Fibroblast of the aortic adventitia (primary cell): ENCODE data around the gene MGA. TPM values are rescaled to one million over a fixed set of nuclear protein-coding genes. Genes with fewer than 3 reads are reported as not detected.

Source experiments
- DNase-seq: peaks from one replicate; pipeline ENCODE4 v3.0.0-alpha.2; 2010; ENCODE audit warnings: low read depth
- H3K4me3 ChIP-seq: 2 replicates; pipeline ENCODE4 v1.5.1; 2011; ENCODE audit warnings: low read depth, mild to moderate bottlenecking, control low read depth, low read length, moderate library complexity
- CTCF ChIP-seq: IDR thresholded peaks from 2 replicates; pipeline ENCODE4 v1.5.1; 2011; ENCODE audit warnings: mild to moderate bottlenecking, low read length, control low read depth, inconsistent platforms; ENCODE audit not compliant: insufficient read depth
- total RNA-seq: library from RNA; depleted of rRNA; stranded (reverse); fragments of >200 nt; gene quantifications from 2 replicates; pipeline ENCODE4 v1.2.3, GENCODE V29; 2012; ENCODE audit warnings: low replicate concordance

MGA gene
- 49.2 and 64.6 TPM in 2 replicates for total RNA-seq

DNA sequence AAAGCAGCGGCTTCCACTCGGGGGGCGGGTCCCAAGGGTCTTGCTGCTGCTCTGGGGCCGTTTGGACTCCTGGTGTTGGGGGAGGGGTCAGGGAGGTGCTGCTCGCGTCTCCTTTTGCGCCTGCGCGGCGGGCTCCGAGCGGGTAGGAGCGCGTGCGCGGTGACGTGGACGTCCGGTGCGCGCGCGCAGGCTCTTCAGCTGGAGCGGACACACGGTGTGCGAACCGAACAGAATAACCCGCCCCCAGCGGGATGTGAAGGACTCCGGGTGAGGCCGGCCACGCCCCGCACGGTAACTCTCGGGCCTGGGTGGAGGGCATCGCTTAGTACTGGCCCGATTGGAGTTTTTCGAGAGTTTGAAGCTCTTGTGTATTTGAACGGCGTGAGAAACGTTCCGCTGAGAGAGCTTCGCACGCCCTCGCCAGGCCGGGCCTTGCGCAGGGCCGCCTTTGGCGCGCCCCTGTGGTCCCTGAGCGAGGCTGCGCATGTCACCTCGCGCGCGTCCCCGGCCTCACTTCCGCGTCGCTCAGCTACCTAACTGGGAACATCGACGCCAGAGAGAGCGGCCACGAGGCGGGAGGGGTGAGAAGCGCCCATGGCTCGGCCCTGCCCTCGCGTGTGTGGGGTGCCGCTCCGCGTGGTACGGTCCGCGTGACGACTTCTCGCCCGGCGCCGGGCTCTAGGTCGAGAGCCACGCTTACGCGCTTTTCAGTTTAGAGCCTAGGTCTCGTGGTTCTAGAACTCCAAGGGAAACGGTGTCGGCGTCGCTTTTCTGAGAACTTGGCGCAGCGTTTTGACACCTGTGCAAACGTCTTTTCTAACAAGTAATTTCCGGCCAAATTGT is at the start of gene MGA:
TSS of gene MGA (plus strand) at position 171 of the 843 bp plus-strand sequence.
- peak within 1 kb of the TSS; percentile 76 for H3K4me3 ChIP-seq
- DNase-seq, result peak; percentile 92
- TF ChIP-seq CTCF, result peak; percentile 1

GRCh38 chr15:41620536-41621199 is 39.5 kb upstream of the MGA start:
- TF ChIP-seq CTCF, result no peak
- peak overlapping the region; percentile 69 for H3K4me3 ChIP-seq
- DNase-seq, result no peak

DNA sequence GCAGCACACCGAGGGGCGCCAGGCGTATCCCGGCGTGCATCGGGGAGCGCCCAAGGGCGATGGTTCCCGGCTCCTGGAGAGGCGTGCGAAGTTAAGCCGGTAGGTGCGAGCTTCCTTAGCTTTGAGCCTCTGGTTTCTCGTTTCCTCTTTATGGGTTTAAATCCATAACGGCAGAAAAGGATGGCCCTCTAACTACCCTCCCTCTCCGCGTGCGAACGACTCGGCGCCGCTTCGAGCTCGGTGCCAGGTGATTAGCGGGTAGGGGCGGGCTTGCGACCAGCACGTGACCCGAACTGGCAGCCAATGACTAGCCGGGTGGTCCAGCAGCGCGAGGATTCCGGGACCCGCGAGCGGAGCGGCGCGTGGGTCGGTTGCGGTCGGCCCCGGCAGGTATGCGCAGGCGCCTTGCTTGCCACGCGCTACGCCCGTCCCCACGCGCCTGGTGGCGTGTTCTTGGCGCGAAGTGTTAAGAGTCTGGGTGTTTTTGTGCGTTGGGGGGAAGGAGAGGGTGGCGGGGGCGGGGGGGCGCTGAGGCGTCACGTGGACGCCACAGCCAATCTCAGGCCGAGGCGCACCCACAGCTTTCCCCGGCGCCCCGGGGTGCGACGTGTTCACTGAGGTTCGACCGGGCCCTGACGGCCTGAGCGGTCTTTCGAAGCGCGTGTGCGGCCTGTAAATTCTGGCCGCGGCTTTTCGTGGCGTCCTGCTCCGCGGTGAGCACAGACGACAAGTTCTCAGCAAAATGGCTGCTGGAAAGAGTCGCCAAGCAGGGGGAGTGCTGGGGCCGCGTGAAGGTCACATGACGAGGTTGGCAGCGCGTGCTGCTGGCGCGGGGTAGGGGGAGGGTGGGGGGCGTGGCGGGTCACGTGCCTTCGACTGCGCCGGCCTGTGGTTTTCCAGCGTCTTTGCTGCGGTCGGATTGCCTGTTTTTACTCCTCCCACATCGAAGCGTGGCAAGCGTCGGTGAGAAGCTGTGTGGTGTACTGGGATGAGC is 38.7 kb upstream of the MGA start:
- DNase-seq, result peak; percentile 77
- no peak for TF ChIP-seq CTCF
- peak overlapping the region; percentile 69 for H3K4me3 ChIP-seq

DNA sequence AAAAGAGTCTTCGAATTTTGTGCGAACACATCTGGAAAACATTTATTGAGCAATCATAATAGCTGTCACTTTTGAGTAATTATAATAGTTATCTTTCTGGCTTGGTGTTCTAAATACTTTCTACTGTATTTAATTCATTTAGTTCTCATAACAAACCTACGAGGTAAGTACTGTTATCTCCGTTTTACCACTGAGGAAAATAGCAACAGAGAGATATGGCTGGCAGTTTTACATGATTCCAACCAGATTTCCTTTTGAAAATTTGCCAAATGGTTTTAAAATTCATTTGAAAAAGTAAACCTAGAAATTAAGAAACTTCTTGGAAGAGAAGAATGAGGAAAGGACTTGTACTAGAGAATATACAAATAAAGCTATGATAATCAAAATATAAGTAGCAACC is 37.3 kb upstream of the MGA start:
- no peak overlapping the region for H3K4me3 ChIP-seq
- TF ChIP-seq CTCF, result no peak
- peak; percentile 73 for DNase-seq

DNA sequence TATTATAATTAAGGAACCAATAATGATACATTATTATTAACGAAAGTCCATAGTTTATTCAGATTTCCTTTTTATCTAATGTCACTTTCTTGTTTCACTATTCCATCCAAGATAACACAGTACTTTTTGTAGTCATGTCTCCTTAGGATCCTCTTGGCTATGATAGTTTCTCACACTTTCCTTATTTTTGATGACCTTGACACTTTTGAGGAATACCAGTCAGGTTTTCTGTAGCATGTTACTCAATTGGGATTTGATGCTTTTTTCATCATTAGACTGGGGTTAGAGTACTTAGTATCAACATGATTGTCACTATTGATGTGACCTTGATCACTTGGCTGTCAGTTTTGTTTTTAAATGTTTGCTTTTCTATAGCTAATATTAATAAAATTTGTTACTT is 33.0 kb upstream of the MGA start:
- DNase-seq, result no peak
- no peak for TF ChIP-seq CTCF
- no peak overlapping the region for H3K4me3 ChIP-seq

GRCh38 chr15:41629463-41629862 is 30.7 kb upstream of the MGA start:
- no peak overlapping the region for H3K4me3 ChIP-seq
- DNase-seq, result no peak
- no peak for TF ChIP-seq CTCF
